NCI-H2107 treated with DMSO at 0.1 percent for 48 hours (cell line): ENCODE measurements around the gene TRPM6.
"Not testable (repeated sequence)": the region's sequence is repeated elsewhere in the genome, so short reads cannot be mapped to it uniquely, and the experiment has no call there.

Experiments
- DNase-seq: peaks from one replicate; lab custom pipeline; 2025; ENCODE audit not compliant: unreplicated experiment; lab: John Stamatoyannopoulos, UW

Gene TRPM6

GRCh38 chr9:74858751-74859414, 28.8 kb downstream of the TRPM6 start:
- DNase-seq: no peak

GRCh38 chr9:74856989-74857388, 30.7 kb downstream of the TRPM6 start:
- no peak for DNase-seq

GRCh38 chr9:74855072-74855471, 32.6 kb downstream of the TRPM6 start:
- no peak for DNase-seq

- not testable (repeated sequence) for DNase-seq
Measured at GRCh38 chr9:74853024-74853423, 34.7 kb downstream of the TRPM6 start.

- no peak for DNase-seq
Measured at GRCh38 chr9:74848153-74848525, 39.6 kb downstream of the TRPM6 start.

- no peak for DNase-seq
Measured at GRCh38 chr9:74847478-74848152, 40.1 kb downstream of the TRPM6 start.

GRCh38 chr9:74846766-74847165, 41.0 kb downstream of the TRPM6 start:
- no peak for DNase-seq

GRCh38 chr9:74838351-74838750, 49.4 kb downstream of the TRPM6 start:
- no peak for DNase-seq

GRCh38 chr9:74824654-74825053, 63.1 kb downstream of the TRPM6 start:
- DNase-seq: no peak

- no peak for DNase-seq
Measured at GRCh38 chr9:74821636-74822035, 66.1 kb downstream of the TRPM6 start.

- DNase-seq: no peak
Measured at GRCh38 chr9:74817816-74818215, 69.9 kb downstream of the TRPM6 start.

- DNase-seq: no peak
Measured at GRCh38 chr9:74817281-74817810, 70.4 kb downstream of the TRPM6 start.

- DNase-seq: no peak
Measured at GRCh38 chr9:74810200-74810599, 77.5 kb downstream of the TRPM6 start.

GRCh38 chr9:74804018-74804385, 83.7 kb downstream of the TRPM6 start:
- no peak for DNase-seq

- DNase-seq: no peak
Measured at GRCh38 chr9:74803376-74804017, 84.2 kb downstream of the TRPM6 start.

GRCh38 chr9:74800226-74800625, 87.5 kb downstream of the TRPM6 start:
- no peak for DNase-seq

- DNase-seq: no peak
Measured at GRCh38 chr9:74795803-74796202, 91.9 kb downstream of the TRPM6 start.

GRCh38 chr9:74795081-74795480, 92.6 kb downstream of the TRPM6 start:
- no peak for DNase-seq

- no peak for DNase-seq
Measured at GRCh38 chr9:74784506-74784905, 103.2 kb downstream of the TRPM6 start.

- DNase-seq: no peak
Measured at GRCh38 chr9:74783408-74783807, 104.3 kb downstream of the TRPM6 start.

GRCh38 chr9:74777136-74777879, 110.4 kb downstream of the TRPM6 start:
- DNase-seq: peak; percentile 1
